Osteoblast (primary cell): Measurements from ENCODE around the gene AKAP8. TPM values are rescaled to one million over a fixed set of nuclear protein-coding genes. Genes with fewer than 3 reads are reported as not detected.

Experiments
- DNase-seq: peaks from one replicate; pipeline ENCODE4 v3.0.0; 2011; ENCODE audit warnings: low spot score, mixed read lengths; ENCODE audit not compliant: insufficient read length; ENCODE audit errors: missing footprints
- H2AFZ ChIP-seq: 2 replicates; pipeline ENCODE4 v1.6.0; 2011; ENCODE audit warnings: mild to moderate bottlenecking, low read length
- H3K27ac ChIP-seq: 2 replicates; pipeline ENCODE4 v1.5.1; 2011; ENCODE audit warnings: mild to moderate bottlenecking, low read depth, low read length, moderate library complexity
- H3K27me3 ChIP-seq: 2 replicates; pipeline ENCODE4 v1.6.0; 2012; ENCODE audit warnings: mild to moderate bottlenecking, control low read depth, inconsistent platforms, low read length, moderate library complexity; ENCODE audit not compliant: insufficient read depth
- H3K36me3 ChIP-seq: 2 replicates; pipeline ENCODE4 v1.5.1; 2011; ENCODE audit warnings: mild to moderate bottlenecking, low read length, control low read depth, moderate library complexity; ENCODE audit not compliant: insufficient read depth
- H3K4me1 ChIP-seq: 2 replicates; pipeline ENCODE4 v1.5.1; 2011; ENCODE audit warnings: mild to moderate bottlenecking, low read length, control low read depth, moderate library complexity; ENCODE audit not compliant: insufficient read depth
- H3K4me2 ChIP-seq: 2 replicates; pipeline ENCODE4 v1.6.0; 2011; ENCODE audit warnings: mild to moderate bottlenecking, low read length; ENCODE audit not compliant: insufficient read depth
- H3K4me3 ChIP-seq: fragments of 200-600 bp; sonication (generic); 3 replicates; pipeline ENCODE4 v1.5.1; 2012; ENCODE audit warnings: mild to moderate bottlenecking, low read length, inconsistent platforms; ENCODE audit not compliant: insufficient read depth
- H3K79me2 ChIP-seq: 2 replicates; pipeline ENCODE4 v1.6.0; 2012; ENCODE audit warnings: mild to moderate bottlenecking, low read length, control low read depth, inconsistent platforms; ENCODE audit not compliant: insufficient read depth
- H3K9me3 ChIP-seq: 2 replicates; pipeline ENCODE4 v1.5.1; 2011; ENCODE audit warnings: low read depth, low read length, control low read depth
- H4K20me1 ChIP-seq: 2 replicates; pipeline ENCODE4 v1.6.0; 2012; ENCODE audit warnings: mild to moderate bottlenecking, low read length, control low read depth; ENCODE audit not compliant: insufficient read depth
- CTCF ChIP-seq: IDR thresholded peaks from 2 replicates; pipeline ENCODE4 v1.5.1; 2011; ENCODE audit warnings: mild to moderate bottlenecking, low read depth, low read length, moderate library complexity; ENCODE audit errors: extremely low read depth
- total RNA-seq: library from RNA; depleted of rRNA; stranded (reverse); fragments of >200 nt; gene quantifications from 2 replicates; pipeline ENCODE4 v1.2.3, GENCODE V29; 2012

Gene AKAP8
- total RNA-seq, 1 donor, result 18.1 TPM

DNA sequence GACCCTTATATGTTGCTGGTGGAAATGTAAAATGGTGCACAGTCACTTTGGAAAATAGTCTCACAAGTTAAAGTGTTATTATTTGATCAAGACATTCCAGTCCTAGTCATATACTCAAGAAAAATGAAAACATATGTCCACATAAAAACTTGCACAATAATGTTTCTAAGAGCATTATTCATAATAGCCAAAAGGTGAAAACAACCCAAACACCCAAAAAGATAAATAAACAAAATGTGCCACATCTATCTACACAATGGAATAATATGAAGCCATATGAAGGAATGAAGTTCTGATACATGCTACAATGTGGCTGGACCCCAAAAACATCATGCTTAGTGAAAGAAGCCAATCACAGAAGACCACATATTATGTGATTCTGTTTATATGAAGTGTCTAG, 14.4 kb upstream of the AKAP8 start:
- Histone ChIP-seq H3K27me3 (no peaks in the 10 kb centered on the region), H3K36me3 (peaks cover 61% of the 10 kb centered on the region), H3K9me3 (no peaks in the 10 kb centered on the region), H2AFZ (no peak overlapping the region), H3K4me2 (no peak overlapping the region), H3K79me2 (peaks cover 63% of the 10 kb centered on the region), H4K20me1 (peaks cover 24% of the 10 kb centered on the region), H3K4me3 (no peak overlapping the region), H3K4me1 (no peaks in the 10 kb centered on the region), H3K27ac (no peak overlapping the region)
- no peak for TF ChIP-seq CTCF
- peak; percentile 76 for DNase-seq

DNA sequence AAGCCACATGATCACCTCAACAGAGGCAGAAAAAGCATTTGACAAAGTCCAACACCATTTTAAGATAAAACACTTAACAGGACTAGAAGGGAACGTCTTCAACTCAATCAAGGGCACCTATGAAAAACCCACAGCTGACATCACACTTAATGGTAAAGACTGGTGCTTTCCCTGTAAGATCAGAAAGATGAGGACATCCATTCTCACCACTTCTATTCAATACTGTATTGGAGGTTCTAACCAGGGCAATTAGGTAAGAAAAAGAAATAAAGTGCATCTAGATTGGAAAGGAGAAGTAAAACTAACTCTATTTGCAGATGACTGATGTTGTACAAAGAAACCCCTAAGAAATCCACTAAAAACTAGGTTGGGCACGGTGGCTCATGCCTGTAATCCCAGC, 11.2 kb upstream of the AKAP8 start:
- H4K20me1 ChIP-seq, result peaks cover 7% of the 10 kb centered on the region
- peaks cover 49% of the 10 kb centered on the region for H3K36me3 ChIP-seq
- H2AFZ ChIP-seq, result no peak overlapping the region
- H3K9me3 ChIP-seq, result no peaks in the 10 kb centered on the region
- H3K4me1 ChIP-seq, result no peaks in the 10 kb centered on the region
- TF ChIP-seq CTCF, result no peak
- no peak overlapping the region for H3K4me2 ChIP-seq
- no peak overlapping the region for H3K4me3 ChIP-seq
- no peak overlapping the region for H3K27ac ChIP-seq
- DNase-seq, result no peak
- peaks cover 61% of the 10 kb centered on the region for H3K79me2 ChIP-seq
- H3K27me3 ChIP-seq, result no peaks in the 10 kb centered on the region

DNA sequence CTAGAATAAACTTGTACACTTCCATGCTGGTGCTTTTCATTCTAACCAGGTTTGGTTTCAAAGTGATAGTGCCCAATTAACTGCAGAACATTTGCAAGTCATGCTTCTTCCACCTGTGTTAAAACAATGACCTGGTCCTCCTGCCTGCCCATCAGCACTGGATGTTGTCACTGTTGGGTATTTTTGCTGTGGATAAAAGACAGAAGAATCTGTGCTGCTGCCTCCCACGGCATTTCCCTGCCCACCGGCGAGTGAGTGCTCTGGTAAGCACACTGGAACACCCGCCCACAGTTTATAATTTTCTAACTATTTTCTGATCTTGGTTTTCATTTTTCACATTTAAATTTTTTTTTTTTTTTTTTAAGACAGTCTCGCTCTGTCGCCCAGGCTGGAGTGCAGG, 2.3 kb upstream of the AKAP8 start:
- H3K4me1 ChIP-seq, result peaks cover 23% of the 10 kb centered on the region
- no peaks in the 10 kb centered on the region for H3K27me3 ChIP-seq
- H3K36me3 ChIP-seq, result peaks cover 12% of the 10 kb centered on the region
- H4K20me1 ChIP-seq, result peaks cover 7% of the 10 kb centered on the region
- DNase-seq, result no peak
- no peak for TF ChIP-seq CTCF
- H3K4me2 ChIP-seq, result no peak overlapping the region
- peaks cover 35% of the 10 kb centered on the region for H3K79me2 ChIP-seq
- H3K27ac ChIP-seq, result no peak overlapping the region
- no peak overlapping the region for H2AFZ ChIP-seq
- no peak overlapping the region for H3K4me3 ChIP-seq
- H3K9me3 ChIP-seq, result no peaks in the 10 kb centered on the region

DNA sequence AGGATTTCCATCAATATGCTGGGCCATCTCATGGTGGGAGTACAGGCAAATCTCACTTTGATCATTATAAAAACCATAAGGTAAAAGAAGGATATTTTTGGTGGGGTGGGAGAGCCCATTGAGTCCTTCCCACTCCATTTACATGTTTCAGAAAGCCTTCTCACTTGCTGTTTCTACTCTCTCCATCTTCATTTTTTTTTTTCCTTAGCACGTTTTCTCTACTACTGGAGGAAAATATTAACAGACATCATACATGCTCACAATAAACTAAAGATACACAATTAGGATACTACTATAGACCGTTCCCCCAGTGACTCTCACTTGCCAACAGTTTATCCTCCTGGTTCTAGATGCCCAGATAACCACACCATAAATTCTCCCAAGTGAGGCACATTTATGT, 1.8 kb upstream of the AKAP8 start:
- TF ChIP-seq CTCF, result no peak
- no peaks in the 10 kb centered on the region for H3K9me3 ChIP-seq
- peaks cover 36% of the 10 kb centered on the region for H3K79me2 ChIP-seq
- no peak overlapping the region for H3K4me3 ChIP-seq
- DNase-seq, result peak; percentile 15
- no peak overlapping the region for H2AFZ ChIP-seq
- H3K27ac ChIP-seq, result no peak overlapping the region
- no peaks in the 10 kb centered on the region for H3K27me3 ChIP-seq
- H3K4me1 ChIP-seq, result peaks cover 24% of the 10 kb centered on the region
- peaks cover 9% of the 10 kb centered on the region for H4K20me1 ChIP-seq
- peaks cover 7% of the 10 kb centered on the region for H3K36me3 ChIP-seq
- H3K4me2 ChIP-seq, result no peak overlapping the region
